ENCODE measurements around the gene MICAL2.
A peak's percentile ranks its signal among the peaks of the same experiment; 100 is the strongest.

Gene MICAL2

DNA sequence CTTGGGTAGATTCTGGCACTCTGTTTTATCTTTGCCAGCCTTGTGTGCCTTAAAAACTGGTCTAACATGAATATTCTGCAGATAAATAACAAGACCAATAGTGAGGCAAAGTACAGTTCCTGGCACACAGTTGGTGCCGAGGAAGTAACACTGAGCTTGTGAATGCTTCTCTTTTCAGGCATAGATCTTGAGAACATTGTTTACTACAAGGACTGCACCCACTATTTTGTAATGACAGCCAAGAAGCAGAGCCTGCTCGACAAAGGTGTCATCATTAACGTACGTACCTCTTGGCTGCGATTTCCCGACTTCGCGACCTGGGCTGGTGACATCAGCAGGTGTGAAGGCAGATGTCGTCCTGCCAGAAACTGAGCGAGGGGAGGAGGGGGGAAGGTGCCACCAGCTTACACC, 105.7 kb downstream of the MICAL2 start:
- peak overlapping the region; percentile 52 for H3K27ac ChIP-seq
- TF ChIP-seq, protein P1, sequence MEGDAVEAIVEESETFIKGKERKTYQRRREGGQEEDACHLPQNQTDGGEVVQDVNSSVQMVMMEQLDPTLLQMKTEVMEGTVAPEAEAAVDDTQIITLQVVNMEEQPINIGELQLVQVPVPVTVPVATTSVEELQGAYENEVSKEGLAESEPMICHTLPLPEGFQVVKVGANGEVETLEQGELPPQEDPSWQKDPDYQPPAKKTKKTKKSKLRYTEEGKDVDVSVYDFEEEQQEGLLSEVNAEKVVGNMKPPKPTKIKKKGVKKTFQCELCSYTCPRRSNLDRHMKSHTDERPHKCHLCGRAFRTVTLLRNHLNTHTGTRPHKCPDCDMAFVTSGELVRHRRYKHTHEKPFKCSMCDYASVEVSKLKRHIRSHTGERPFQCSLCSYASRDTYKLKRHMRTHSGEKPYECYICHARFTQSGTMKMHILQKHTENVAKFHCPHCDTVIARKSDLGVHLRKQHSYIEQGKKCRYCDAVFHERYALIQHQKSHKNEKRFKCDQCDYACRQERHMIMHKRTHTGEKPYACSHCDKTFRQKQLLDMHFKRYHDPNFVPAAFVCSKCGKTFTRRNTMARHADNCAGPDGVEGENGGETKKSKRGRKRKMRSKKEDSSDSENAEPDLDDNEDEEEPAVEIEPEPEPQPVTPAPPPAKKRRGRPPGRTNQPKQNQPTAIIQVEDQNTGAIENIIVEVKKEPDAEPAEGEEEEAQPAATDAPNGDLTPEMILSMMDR (conservative IDR thresholded peaks at IDR 0.05): no peak

DNA sequence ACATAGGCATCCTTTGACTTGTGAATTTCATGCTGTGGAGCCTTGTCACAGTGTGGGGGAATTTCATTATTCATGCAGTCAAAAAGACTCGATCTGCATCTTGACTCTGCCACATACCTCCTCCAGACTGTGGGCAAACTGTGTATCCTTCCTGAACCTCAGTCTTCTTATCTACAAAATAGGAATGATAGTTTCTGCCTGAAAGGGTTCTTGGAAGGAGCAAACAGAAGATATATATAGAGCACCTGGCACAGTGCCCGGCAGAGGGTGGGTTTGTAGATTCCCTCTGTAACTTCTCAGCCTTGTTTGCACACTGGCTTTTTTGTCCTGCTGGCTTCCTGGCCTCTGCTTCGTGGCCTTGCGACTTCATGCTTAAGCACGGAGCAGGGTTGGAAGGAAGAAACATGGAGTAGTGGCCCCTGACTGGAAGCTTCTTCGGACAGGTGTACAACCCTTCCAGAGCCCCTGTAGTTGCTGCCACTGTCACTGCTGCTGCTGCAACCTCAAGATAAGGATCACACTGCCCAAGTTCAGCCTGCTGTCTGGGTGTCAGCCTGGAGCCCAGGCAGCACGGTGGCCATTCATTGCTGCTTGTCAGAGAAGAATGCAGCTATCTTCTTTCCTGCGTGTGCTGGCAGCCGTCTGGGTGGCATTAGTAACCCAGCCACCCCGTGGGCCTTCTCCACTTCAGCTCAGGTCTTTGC, 106.4 kb downstream of the MICAL2 start:
- H3K27ac ChIP-seq: peak overlapping the region; percentile 52
- TF ChIP-seq, protein P1 (conservative IDR thresholded peaks at IDR 0.05): no peak

DNA sequence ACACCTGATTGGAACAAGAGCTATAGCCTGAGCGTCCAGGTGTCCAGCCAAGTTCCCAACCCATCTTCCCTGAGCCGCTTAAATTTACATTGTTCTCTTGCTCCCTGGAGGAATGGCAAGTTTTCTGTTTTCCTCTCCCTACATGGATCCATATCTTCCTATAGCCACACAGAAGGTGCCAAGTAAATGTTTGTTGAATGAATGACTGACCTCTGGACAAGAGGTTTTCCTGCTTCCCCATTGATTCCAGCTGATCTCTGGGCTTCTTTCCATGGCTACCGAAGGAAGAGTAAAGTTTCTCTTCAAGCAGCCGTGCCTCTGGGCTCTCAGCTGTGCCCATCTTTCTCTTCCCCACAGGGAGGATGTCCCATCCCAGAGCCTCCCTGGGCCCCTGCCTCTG, 107.5 kb downstream of the MICAL2 start:
- H3K27ac ChIP-seq: peak overlapping the region; percentile 52; the same call in 1 of the 2 replicates
- TF ChIP-seq, protein P1 (conservative IDR thresholded peaks at IDR 0.05): no peak

DNA sequence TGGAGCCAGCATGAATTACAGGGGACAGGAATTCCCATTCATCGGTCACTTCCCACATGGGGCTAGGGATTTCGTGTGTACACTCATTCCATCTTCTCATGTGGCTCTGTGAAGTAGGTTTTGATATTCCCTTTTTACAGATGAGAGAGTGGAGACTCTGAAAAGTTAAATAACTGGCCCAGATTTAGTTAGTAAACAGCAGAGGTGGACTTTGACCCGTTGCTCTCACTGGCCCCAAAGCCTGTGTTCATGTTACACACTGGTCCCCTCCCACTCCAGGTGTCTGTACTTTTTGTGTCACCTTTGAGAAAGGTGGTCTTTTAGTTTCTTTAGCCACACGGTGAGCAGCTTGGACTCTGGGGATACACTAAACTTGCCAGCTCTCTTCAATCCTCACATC, 108.5 kb downstream of the MICAL2 start:
- TF ChIP-seq, protein P1 (conservative IDR thresholded peaks at IDR 0.05): no peak
- H3K27ac ChIP-seq: no peak overlapping the region; the same call in 1 of the 2 replicates

DNA sequence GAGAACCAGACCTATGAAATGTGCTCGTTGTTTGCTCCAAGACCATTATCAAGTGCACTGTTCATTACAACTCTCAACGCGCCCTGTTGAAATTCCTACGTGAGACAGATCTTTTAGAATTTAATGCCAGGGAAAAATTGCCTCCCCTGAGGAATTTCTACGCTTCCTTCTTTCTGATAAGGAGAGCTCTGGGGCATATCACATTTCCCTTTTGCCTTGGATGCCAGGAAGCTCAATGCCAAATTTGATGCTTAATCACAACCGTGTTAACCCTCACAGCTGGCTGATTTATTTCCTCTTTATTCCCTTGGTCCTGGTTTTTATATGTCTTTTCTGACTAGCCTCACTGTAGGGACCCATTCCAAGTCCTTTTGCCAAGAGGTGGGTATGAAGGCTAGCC, 109.4 kb downstream of the MICAL2 start:
- TF ChIP-seq, protein P1 (conservative IDR thresholded peaks at IDR 0.05): no peak
- peak overlapping the region; percentile 18; the same call in 1 of the 2 replicates for H3K27ac ChIP-seq

DNA sequence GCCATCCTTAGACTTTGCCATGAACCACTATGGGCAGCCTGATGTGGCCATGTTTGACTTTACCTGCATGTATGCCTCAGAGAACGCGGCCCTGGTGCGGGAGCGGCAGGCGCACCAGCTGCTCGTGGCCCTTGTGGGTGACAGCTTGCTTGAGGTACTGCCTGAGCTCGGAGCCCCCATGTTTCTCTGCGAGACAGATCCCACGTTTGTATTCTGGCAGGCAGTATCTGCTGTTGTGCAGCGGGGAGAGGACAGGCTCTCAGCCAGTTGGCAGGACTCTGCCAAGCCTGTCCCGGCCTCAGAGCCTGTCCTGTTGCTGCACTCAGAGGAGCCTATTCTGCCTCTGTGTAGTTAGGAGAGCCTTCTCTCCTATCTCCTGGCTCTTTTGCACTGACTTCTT, 109.9 kb downstream of the MICAL2 start:
- TF ChIP-seq, protein P1 (conservative IDR thresholded peaks at IDR 0.05): no peak
- peak overlapping the region; percentile 18; the same call in 1 of the 2 replicates for H3K27ac ChIP-seq

DNA sequence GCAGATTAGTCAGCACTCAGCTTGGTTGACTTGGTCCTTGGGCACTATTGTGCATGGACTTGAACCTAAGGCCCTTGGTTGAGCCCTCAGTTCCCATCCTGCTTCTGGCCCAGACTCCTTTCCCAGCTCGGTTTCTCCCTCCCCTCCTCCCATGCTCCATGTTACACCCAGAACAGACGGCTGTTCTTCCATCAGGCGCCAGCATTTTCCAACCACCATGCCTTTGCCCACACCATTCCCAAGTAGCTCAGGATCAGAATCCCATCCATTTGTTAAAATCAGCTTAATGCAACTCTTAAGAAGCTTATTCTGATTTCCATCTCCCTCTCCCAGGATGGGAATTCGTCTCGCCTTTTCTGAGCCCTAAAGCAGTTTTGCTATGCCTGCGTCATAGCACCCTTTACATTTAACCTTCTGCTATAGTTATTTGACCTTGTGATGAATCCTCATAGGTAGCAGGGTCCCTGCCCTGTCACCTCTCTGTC, 110.7 kb downstream of the MICAL2 start:
- TF ChIP-seq, protein P1 (conservative IDR thresholded peaks at IDR 0.05): no peak
- H3K27ac ChIP-seq: no peak overlapping the region

All from VCaP (cell line).